Left ventricle myocardium inferior (tissue), 1 donor: ENCODE data around the gene KDM2A. TPM values are rescaled to one million over a fixed set of nuclear protein-coding genes. Genes with fewer than 3 reads are reported as not detected.

ENCODE experiments used
- DNase-seq: peaks from one replicate; pipeline ENCODE4 v3.0.0-alpha.2; 2020
- H3K27ac ChIP-seq: fragments of 200-600 bp; replicated peaks from 2 replicates; pipeline ENCODE4 v1.8.0; 2021
- H3K27me3 ChIP-seq: fragments of 200-600 bp; 2 replicates; pipeline ENCODE4 v1.8.0; 2021; ENCODE audit warnings: low read depth
- H3K36me3 ChIP-seq: fragments of 200-600 bp; 2 replicates; pipeline ENCODE4 v1.8.0; 2021
- H3K4me1 ChIP-seq: fragments of 200-600 bp; 2 replicates; pipeline ENCODE4 v1.8.0; 2021
- H3K4me3 ChIP-seq: fragments of 200-600 bp; 2 replicates; pipeline ENCODE4 v1.8.0; 2021; ENCODE audit warnings: mild to moderate bottlenecking, moderate library complexity
- H3K9me3 ChIP-seq: fragments of 200-600 bp; replicated peaks from 2 replicates; pipeline ENCODE4 v1.8.0; 2021
- CTCF ChIP-seq: fragments of 200-600 bp; IDR thresholded peaks from 2 replicates; pipeline ENCODE4 v1.8.0; 2021; ENCODE audit warnings: antibody characterized with exemption, mild to moderate bottlenecking, borderline replicate concordance
- intact Hi-C: fragments of 100-400 bp; cut with micrococcal nuclease; formaldehyde crosslinking; loops from one replicate; pipeline ENCODE4 v1.11.0; 2022
- total RNA-seq: library from RNA; stranded (reverse); fragmentation: NEBNext Ultra II Directional; extraction: Animal tissue kit (Norgen Biotek cat#: 25700); gene quantifications from one replicate; pipeline ENCODE4 v1.2.1, GENCODE V29; 2021
- donor health status: DM: no; HTN: yes; CAD: no; lungs with severe emphysema.

Gene KDM2A
- total RNA-seq, 1 donor from 2014 or later = 37.6 TPM

GRCh38 chr11:67268962-67269268 lies 149.9 kb downstream of the KDM2A start:
- H3K4me1 ChIP-seq = peaks cover 79% of the 10 kb centered on the region
- H3K9me3 ChIP-seq = no peaks in the 10 kb centered on the region
- DNase-seq = no peak
- TF ChIP-seq CTCF = no peak
- intact Hi-C loops = no loop called here
- H3K27ac ChIP-seq = peak overlapping the region; percentile 94
- peak overlapping the region; percentile 98 for H3K4me3 ChIP-seq
- H3K36me3 ChIP-seq = peaks cover 6% of the 10 kb centered on the region
- no peaks in the 10 kb centered on the region for H3K27me3 ChIP-seq

GRCh38 chr11:67269401-67270255 lies 150.6 kb downstream of the KDM2A start:
- H3K4me3 ChIP-seq = peak overlapping the region; percentile 98
- TF ChIP-seq CTCF = no peak
- H3K27me3 ChIP-seq = no peaks in the 10 kb centered on the region
- peak overlapping the region; percentile 94 for H3K27ac ChIP-seq
- intact Hi-C loops = no loop called here
- no peaks in the 10 kb centered on the region for H3K9me3 ChIP-seq
- no peak for DNase-seq
- peaks cover 86% of the 10 kb centered on the region for H3K4me1 ChIP-seq
- peaks cover 6% of the 10 kb centered on the region for H3K36me3 ChIP-seq

GRCh38 chr11:67270256-67271204 lies 151.5 kb downstream of the KDM2A start:
- intact Hi-C loops = no loop called here
- peak overlapping the region; percentile 94 for H3K27ac ChIP-seq
- TF ChIP-seq CTCF = no peak
- H3K36me3 ChIP-seq = peaks cover 6% of the 10 kb centered on the region
- H3K9me3 ChIP-seq = no peaks in the 10 kb centered on the region
- no peak for DNase-seq
- H3K4me1 ChIP-seq = peaks cover 95% of the 10 kb centered on the region
- H3K4me3 ChIP-seq = peak overlapping the region; percentile 98
- no peaks in the 10 kb centered on the region for H3K27me3 ChIP-seq

GRCh38 chr11:67271205-67271540 lies 152.1 kb downstream of the KDM2A start:
- Histone ChIP-seq H3K4me3 (peak overlapping the region; percentile 98), H3K9me3 (no peaks in the 10 kb centered on the region)

More at GRCh38 chr11:67271205-67271540, 152.1 kb downstream of the KDM2A start:
- TF ChIP-seq CTCF = no peak
- DNase-seq = no peak
- Histone ChIP-seq H3K4me1 (peaks cover 96% of the 10 kb centered on the region), H3K36me3 (peaks cover 6% of the 10 kb centered on the region), H3K27ac (peak overlapping the region; percentile 94), H3K27me3 (no peaks in the 10 kb centered on the region)
- intact Hi-C loops = no loop called here
